C4-2B (cell line): ENCODE results near the gene PTPRT.

Source experiments
- CTCF ChIP-seq: fragments of 450-650 bp; conservative IDR thresholded peaks from 2 replicates; pipeline ENCODE4 v1.5.1; 2017; ENCODE audit warnings: mild to moderate bottlenecking
- ZFX ChIP-seq: fragments of 450-650 bp; IDR thresholded peaks from 2 replicates; pipeline ENCODE4 v1.6.1; 2017

DNA sequence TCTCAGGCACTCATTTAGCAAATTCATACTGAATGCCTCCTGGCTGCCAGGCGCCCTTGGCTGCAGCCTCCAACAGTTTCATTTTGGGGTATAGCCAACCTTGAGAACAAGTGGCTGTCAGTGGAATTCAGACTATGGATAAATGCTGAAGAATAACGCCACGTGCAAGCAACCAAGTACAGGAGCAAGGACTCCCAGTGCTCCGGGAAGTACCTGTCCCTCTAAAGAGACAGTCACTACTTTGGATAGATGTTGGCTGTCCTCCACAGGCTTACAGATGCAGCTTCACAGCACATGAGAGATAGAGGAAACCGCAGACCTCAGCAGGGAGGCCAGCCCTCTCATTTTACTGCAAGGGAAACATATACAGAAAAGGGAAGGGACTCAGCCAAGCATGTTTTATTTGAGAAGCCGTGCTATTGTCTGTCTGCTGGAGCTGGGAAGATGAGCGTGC is 658.2 kb downstream of the PTPRT start:
- TF ChIP-seq CTCF: no peak
- TF ChIP-seq ZFX: no peak
